ENCODE measurements around the gene DPYSL5. TPM values are rescaled to one million over a fixed set of nuclear protein-coding genes. Genes with fewer than 3 reads are reported as not detected.
A peak's percentile ranks its signal among the peaks of the same experiment; 100 is the strongest.

DPYSL5 gene
- total and polyA plus RNA-seq, 2 of the 13 experiments (the other 11 are each of a cell fraction or from before 2014, with no cell fraction given) = 0.15 TPM; not detected in 1

DNA sequence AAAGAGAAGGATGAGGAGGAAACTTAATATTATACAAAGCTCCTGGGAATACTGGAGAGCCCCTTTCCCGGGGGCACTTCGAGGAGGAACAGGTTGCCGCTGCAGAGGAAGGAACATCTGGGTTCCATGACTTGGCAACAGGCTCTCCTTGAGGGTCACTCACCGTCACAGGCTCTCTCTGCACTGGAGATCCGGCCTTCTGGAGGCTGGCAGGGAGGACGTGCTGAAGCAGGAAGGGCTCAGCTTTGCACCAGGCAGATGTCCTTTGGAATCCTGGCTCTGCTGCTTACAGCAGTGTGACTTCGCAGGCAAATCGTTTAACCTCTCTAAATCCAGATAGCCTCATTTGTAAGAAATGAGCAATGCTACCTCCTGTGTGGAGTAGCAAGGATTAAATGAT is 2.9 kb upstream of the DPYSL5 start:
- no TSS peak for BruUV-seq (replicated peaks)
- H3K79me2 ChIP-seq (ENCODE audit: insufficient read depth, low read length) = no peaks in the 10 kb centered on the region
- no peaks in the 10 kb centered on the region for H3K9me3 ChIP-seq (ENCODE audit: low read length)
- no peak for ATAC-seq
- H2AFZ ChIP-seq (ENCODE audit: low read length) = no peak overlapping the region
- peaks cover 6% of the 10 kb centered on the region; the same call in 1 of the 2 replicates for H4K20me1 ChIP-seq (ENCODE audit: insufficient read depth, low read length)
- H3K4me1 ChIP-seq (ENCODE audit: insufficient read depth, low read length) = peaks cover 13% of the 10 kb centered on the region
- H3K4me2 ChIP-seq (ENCODE audit: low read depth, low read length) = no peak overlapping the region
- peaks cover 18 to 69% of the 10 kb centered on the region in 2 experiments for H3K27me3 ChIP-seq (ENCODE audit: control insufficient read depth in 1 of 2, insufficient read depth in 2 of 2, low read length in 2 of 2)
- ChIA-PET CTCF (ENCODE audit: low intra/inter-chr PET ratio, low total read pairs) (interaction anchor here (4.4 kb wide), 1 partner anchor 97 kb away, joined by 80 read pairs; no protein-coding TSS in a partner anchor), POLR2A (no interaction called here)
- no peak overlapping the region for H3K4me3 ChIP-seq (replicated peaks in 1 of 3; ENCODE audit: insufficient read depth in 1 of 3, low read depth in 2 of 3, low read length in 3 of 3)
- DNase-seq (ENCODE audit: low spot score) = no peak
- no peak for FAIRE-seq
- WGBS (ENCODE audit: low lambda C conversion rate) = 4% methylated on average over 8 of the region's 8 CpGs
- in situ Hi-C loops (cut with HindIII; ENCODE audit: extremely low pct_ligation_motif_present, low pct_unique_long_range_greater_than_20kb) (loop anchor here (5.0 kb wide), 2 partner anchors 97 to 172 kb away; no protein-coding TSS in a partner anchor), intact Hi-C loops (cut with micrococcal nuclease; ENCODE audit: unreplicated experiment) (no loop called here)
- no peak for TF ChIP-seq ZNF224 (CRISPR knock-in tag; IDR thresholded peaks at IDR 0.05)
- TF ChIP-seq ETV6 (CRISPR knock-in tag; conservative IDR thresholded peaks at IDR 0.05) = no peak
- TF ChIP-seq ZNF724P (CRISPR knock-in tag; IDR thresholded peaks at IDR 0.05; ENCODE audit: borderline replicate concordance) = no peak
- no peak for TF ChIP-seq SRSF1 (optimal IDR thresholded peaks at IDR 0.05; ENCODE audit: low read depth, low read length)
- H3K9ac ChIP-seq (ENCODE audit: insufficient read depth, low read depth, low read length) = no peak overlapping the region
- no peak overlapping the region for H3K27ac ChIP-seq (ENCODE audit: extremely low read length, insufficient read depth, low read length)
- H3K36me3 ChIP-seq (replicated peaks in 1 of 2; ENCODE audit: control insufficient read depth in 1 of 2, insufficient read depth in 2 of 2, low read length in 2 of 2) = no peaks in the 10 kb centered on the region

DNA sequence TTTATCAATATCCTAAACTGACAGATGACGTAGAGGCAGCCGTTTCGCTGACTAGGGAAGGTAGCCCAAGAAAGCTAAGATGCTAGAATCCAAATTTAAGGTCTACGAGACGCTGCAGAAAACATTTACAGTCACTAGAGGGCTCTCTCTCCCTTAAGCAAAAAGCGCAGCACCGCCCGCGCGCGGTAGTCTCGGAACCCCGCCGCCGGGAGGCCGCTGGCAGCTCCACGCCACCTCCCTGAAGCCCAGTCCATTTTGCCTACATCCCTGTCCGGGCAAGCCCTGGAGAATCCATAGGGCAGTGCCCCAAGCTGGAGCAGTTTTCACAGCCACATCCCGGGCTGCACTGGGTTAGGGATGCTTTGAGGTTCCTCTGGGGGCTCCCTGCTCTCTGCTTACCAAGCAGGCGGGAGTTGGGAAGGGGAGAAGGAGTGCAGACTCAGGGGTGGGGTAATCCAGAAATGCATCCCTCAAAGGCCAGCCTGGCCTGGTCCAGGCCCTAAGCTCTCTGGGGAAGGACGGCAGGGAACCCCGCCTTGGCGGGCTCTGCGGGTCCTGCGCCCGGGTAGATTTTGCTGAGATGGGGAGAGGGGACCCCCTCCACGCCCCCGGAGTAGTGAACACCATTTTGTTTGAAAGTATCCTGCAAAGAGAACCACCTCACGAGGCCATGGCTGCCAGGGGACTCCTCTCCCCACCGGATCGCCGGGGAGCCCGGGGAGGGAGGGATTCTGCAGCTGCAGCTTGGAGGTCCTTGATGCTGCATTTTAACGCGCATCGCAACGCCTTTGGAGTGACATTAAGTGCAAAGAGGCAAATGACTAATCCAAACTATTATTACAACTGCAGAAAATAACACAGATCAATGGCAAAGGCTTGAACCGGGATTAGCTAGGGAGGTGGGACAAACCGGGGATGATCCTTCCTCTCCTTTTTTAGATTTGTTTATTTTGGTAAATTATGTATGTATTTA is 1.3 kb upstream of the DPYSL5 start:
- DNase-seq (ENCODE audit: low spot score) (peak; percentile 61), ATAC-seq (peak; percentile 76), FAIRE-seq (peak; percentile 87)
- Histone ChIP-seq H3K79me2 (ENCODE audit: insufficient read depth, low read length) (no peaks in the 10 kb centered on the region), H3K4me1 (ENCODE audit: insufficient read depth, low read length) (peaks cover 13% of the 10 kb centered on the region), H2AFZ (ENCODE audit: low read length) (no peak overlapping the region), H3K4me2 (ENCODE audit: low read depth, low read length) (peak overlapping the region; percentile 28; the same call in 1 of the 2 replicates), H3K9me3 (ENCODE audit: low read length) (no peaks in the 10 kb centered on the region), H3K4me3 (replicated peaks in 1 of 3; ENCODE audit: insufficient read depth in 1 of 3, low read depth in 2 of 3, low read length in 3 of 3) (0 out of 6 replicates have a peak overlapping the region, but pooled peaks of 2 of the 3 experiments have one; percentile 11 to 29), H3K27ac (ENCODE audit: extremely low read length, insufficient read depth, low read length) (no peak overlapping the region), H3K9ac (ENCODE audit: insufficient read depth, low read depth, low read length) (no peak overlapping the region), H3K27me3 (ENCODE audit: control insufficient read depth in 1 of 2, insufficient read depth in 2 of 2, low read length in 2 of 2) (peaks cover 21 to 81% of the 10 kb centered on the region in 2 experiments), H3K36me3 (replicated peaks in 1 of 2; ENCODE audit: control insufficient read depth in 1 of 2, insufficient read depth in 2 of 2, low read length in 2 of 2) (no peaks in the 10 kb centered on the region), H4K20me1 (ENCODE audit: insufficient read depth, low read length) (peaks cover 6% of the 10 kb centered on the region; the same call in 1 of the 2 replicates)
- in situ Hi-C loops (cut with HindIII; ENCODE audit: extremely low pct_ligation_motif_present, low pct_unique_long_range_greater_than_20kb) = loop anchor here (5.0 kb wide), 2 partner anchors 96 to 171 kb away; no protein-coding TSS in a partner anchor
- ChIA-PET CTCF (ENCODE audit: low intra/inter-chr PET ratio, low total read pairs) (interaction anchor here (0.8 to 4.4 kb wide), 5 partner anchors 76 to 456 kb away, joined by 3 to 80 read pairs (median 14); no protein-coding TSS in a partner anchor), POLR2A (interaction anchor here (1.1 to 1.7 kb wide), 2 partner anchors 76 to 96 kb away, joined by 4 to 5 read pairs; no protein-coding TSS in a partner anchor)
- BruUV-seq (replicated peaks) = no TSS peak
- 31% methylated on average over 28 of the region's 39 CpGs for WGBS (ENCODE audit: low lambda C conversion rate)
- intact Hi-C loops (cut with micrococcal nuclease; ENCODE audit: unreplicated experiment) = loop anchor here (1.0 kb wide), 3 partner anchors 76 to 171 kb away; no protein-coding TSS in a partner anchor
- TF ChIP-seq ZNF335 (CRISPR knock-in tag; IDR thresholded peaks at IDR 0.05) (no peak), ZSCAN21 (CRISPR knock-in tag; IDR thresholded peaks at IDR 0.05; ENCODE audit: borderline replicate concordance) (no peak), MYC (CRISPR knock-in tag; IDR thresholded peaks at IDR 0.05; ENCODE audit: borderline replicate concordance) (peak; percentile 30; the same call in 1 of the 2 replicates), ZNF501 (CRISPR knock-in tag; IDR thresholded peaks at IDR 0.05) (peak; percentile 45; the same call in 1 of the 2 replicates), JDP2 (CRISPR knock-in tag; IDR thresholded peaks at IDR 0.05; ENCODE audit: borderline replicate concordance) (no peak), ZNF720 (CRISPR knock-in tag; IDR thresholded peaks at IDR 0.05) (no peak), ZNF251 (CRISPR knock-in tag; IDR thresholded peaks at IDR 0.05) (no peak), HOXA3 (CRISPR knock-in tag; IDR thresholded peaks at IDR 0.05) (peak; percentile 39; the same call in 1 of the 2 replicates), KDM1A (CRISPR knock-in tag; IDR thresholded peaks at IDR 0.05) (no peak)
- TF ChIP-seq, protein P1, sequence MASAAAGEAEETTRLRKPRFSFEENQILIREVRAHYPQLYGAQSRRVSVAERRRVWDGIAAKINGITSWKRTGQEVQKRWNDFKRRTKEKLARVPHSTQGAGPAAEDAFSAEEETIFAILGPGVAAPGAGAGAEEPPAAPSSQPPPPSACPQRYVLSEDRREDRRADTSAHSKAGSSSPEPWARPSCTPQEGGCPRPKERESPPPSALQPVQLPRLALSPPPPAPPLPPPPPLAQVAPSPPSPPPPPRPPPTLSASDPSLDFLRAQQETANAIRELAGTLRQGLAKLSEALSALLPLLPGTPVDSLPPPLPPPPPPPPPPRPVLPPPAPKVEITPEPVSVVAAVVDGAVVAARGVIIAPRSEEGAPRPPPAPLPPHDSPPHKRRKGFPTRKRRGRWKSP (CRISPR knock-in tag; IDR thresholded peaks at IDR 0.05) = no peak
- TF ChIP-seq, protein P2, sequence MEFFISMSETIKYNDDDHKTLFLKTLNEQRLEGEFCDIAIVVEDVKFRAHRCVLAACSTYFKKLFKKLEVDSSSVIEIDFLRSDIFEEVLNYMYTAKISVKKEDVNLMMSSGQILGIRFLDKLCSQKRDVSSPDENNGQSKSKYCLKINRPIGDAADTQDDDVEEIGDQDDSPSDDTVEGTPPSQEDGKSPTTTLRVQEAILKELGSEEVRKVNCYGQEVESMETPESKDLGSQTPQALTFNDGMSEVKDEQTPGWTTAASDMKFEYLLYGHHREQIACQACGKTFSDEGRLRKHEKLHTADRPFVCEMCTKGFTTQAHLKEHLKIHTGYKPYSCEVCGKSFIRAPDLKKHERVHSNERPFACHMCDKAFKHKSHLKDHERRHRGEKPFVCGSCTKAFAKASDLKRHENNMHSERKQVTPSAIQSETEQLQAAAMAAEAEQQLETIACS (CRISPR knock-in tag; IDR thresholded peaks at IDR 0.05) = peak; percentile 55; the same call in 1 of the 2 replicates

Data from HepG2 (cell line).